SK-N-MC (cell line): ENCODE measurements around the gene CRYGD.

Experiments used
- EZH2 ChIP-seq: fragments of 200-600 bp; sonication (generic); IDR thresholded peaks from one replicate; pipeline ENCODE4 v1.6.1; 2017; ENCODE audit warnings: antibody characterized with exemption
- POLR2AphosphoS5 ChIP-seq: IDR thresholded peaks from 2 replicates; pipeline ENCODE4 v1.6.1; 2012; ENCODE audit warnings: mild to moderate bottlenecking, low read depth, low read length, borderline replicate concordance

DNA sequence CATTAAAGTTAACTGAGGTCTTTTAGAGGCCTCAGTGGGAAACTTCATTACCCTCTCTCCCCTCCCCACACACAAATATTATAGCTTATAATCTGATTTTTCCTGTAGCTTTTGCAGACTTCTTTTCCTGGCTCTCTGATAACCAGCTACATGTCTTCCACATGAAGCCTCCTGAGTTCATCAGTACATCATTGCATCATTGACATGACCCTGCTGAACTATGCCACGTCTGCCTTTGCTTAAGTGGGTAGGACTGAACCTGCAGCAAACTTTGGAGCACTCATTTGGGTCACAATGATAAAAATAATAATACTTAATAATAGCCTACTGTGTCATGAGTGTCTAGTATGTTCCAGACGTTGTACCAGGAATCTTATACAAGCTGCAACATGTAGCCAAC is 32.1 kb upstream of the CRYGD start:
- TF ChIP-seq POLR2AphosphoS5 (no peak), EZH2 (no peak)
